H9 (cell line): ENCODE measurements around the gene CYP4V2. TPM values are rescaled to one million over a fixed set of nuclear protein-coding genes. Genes with fewer than 3 reads are reported as not detected.

Source experiments
- DNase-seq: peaks from one replicate; pipeline ENCODE4 v3.0.0-alpha.2; 2017
- H2AFZ ChIP-seq: one replicate; pipeline ENCODE4 v1.6.1; 2013; ENCODE audit warnings: mild to moderate bottlenecking, low read length, control low read depth, moderate library complexity
- H2AK5ac ChIP-seq: 2 replicates; pipeline ENCODE4 v1.6.1; 2013; ENCODE audit warnings: low read length, control low read depth, mixed read lengths; ENCODE audit not compliant: insufficient read length
- H2BK120ac ChIP-seq: one replicate; pipeline ENCODE4 v1.6.1; 2013; ENCODE audit warnings: low read depth, mild to moderate bottlenecking, low read length, control low read depth, inconsistent platforms; ENCODE audit not compliant: poor library complexity, severe bottlenecking
- H2BK12ac ChIP-seq: 2 replicates; pipeline ENCODE4 v1.6.1; 2013; ENCODE audit warnings: low read length, control low read depth, mixed read lengths, low read depth; ENCODE audit not compliant: insufficient read length
- H2BK15ac ChIP-seq: 2 replicates; pipeline ENCODE4 v1.6.1; 2013; ENCODE audit warnings: low read depth, low read length, control low read depth
- H2BK20ac ChIP-seq: one replicate; pipeline ENCODE4 v1.6.1; 2013; ENCODE audit warnings: low read depth, mild to moderate bottlenecking, low read length, control low read depth, inconsistent platforms; ENCODE audit not compliant: poor library complexity, severe bottlenecking
- H2BK5ac ChIP-seq: 2 replicates; pipeline ENCODE4 v1.6.1; 2013; ENCODE audit warnings: low read length, control low read depth, mixed read lengths; ENCODE audit not compliant: insufficient read length
- H3K14ac ChIP-seq: 2 replicates; pipeline ENCODE4 v1.6.1; 2013; ENCODE audit warnings: low read length, control low read depth; ENCODE audit not compliant: insufficient read depth
- H3K18ac ChIP-seq: 2 replicates; pipeline ENCODE4 v1.6.1; 2013; ENCODE audit warnings: low read depth, mild to moderate bottlenecking, mixed read lengths, low read length, control low read depth; ENCODE audit not compliant: insufficient read length
- H3K23ac ChIP-seq: 2 replicates; pipeline ENCODE4 v1.6.1; 2013; ENCODE audit warnings: low read length, control low read depth, mixed read lengths, low read depth; ENCODE audit not compliant: insufficient read length
- H3K23me2 ChIP-seq: 2 replicates; pipeline ENCODE4 v1.6.1; 2013; ENCODE audit warnings: low read depth, mild to moderate bottlenecking, mixed read lengths, low read length, control low read depth; ENCODE audit not compliant: insufficient read length, poor library complexity, severe bottlenecking
- H3K27ac ChIP-seq: 2 replicates; pipeline ENCODE4 v1.5.1; 2013; ENCODE audit warnings: low read length, control low read depth, mixed read lengths, low read depth; ENCODE audit not compliant: insufficient read length
- H3K27me3 ChIP-seq: 2 replicates; pipeline ENCODE4 v1.6.1; 2013; ENCODE audit warnings: low read length, control low read depth, inconsistent platforms; ENCODE audit not compliant: insufficient read depth
- H3K4ac ChIP-seq: 2 replicates; pipeline ENCODE4 v1.6.1; 2013; ENCODE audit warnings: low read depth, mild to moderate bottlenecking, control low read depth, inconsistent platforms, low read length, moderate library complexity
- H3K4me1 ChIP-seq: 2 replicates; pipeline ENCODE4 v1.6.1; 2013; ENCODE audit warnings: low read length, control low read depth, inconsistent platforms; ENCODE audit not compliant: insufficient read depth
- H3K4me2 ChIP-seq: 2 replicates; pipeline ENCODE4 v1.6.1; 2013; ENCODE audit warnings: low read length, control low read depth, mixed read lengths; ENCODE audit not compliant: insufficient read length, insufficient read depth
- H3K56ac ChIP-seq: 2 replicates; pipeline ENCODE4 v1.6.1; 2013; ENCODE audit warnings: low read depth, mild to moderate bottlenecking, mixed read lengths, low read length, control low read depth; ENCODE audit not compliant: insufficient read length
- H3K79me1 ChIP-seq: 2 replicates; pipeline ENCODE4 v1.6.1; 2013; ENCODE audit warnings: low read depth, mild to moderate bottlenecking, moderate library complexity, low read length, control low read depth, inconsistent platforms; ENCODE audit not compliant: insufficient read depth, poor library complexity, severe bottlenecking
- H3K79me2 ChIP-seq: 2 replicates; pipeline ENCODE4 v1.6.1; 2013; ENCODE audit warnings: low read length, control low read depth, inconsistent platforms; ENCODE audit not compliant: insufficient read depth
- H3K9ac ChIP-seq: 2 replicates; pipeline ENCODE4 v1.6.1; 2013; ENCODE audit warnings: low read length, control low read depth, mixed read lengths; ENCODE audit not compliant: insufficient read length; ENCODE audit errors: extremely low read depth
- H3K9me3 ChIP-seq: one replicate; pipeline ENCODE4 v1.6.1; 2013; ENCODE audit warnings: low read depth, low read length, inconsistent platforms; ENCODE audit not compliant: control insufficient read depth
- H3T11ph ChIP-seq: one replicate; pipeline ENCODE4 v1.6.1; 2013; ENCODE audit warnings: mild to moderate bottlenecking, low read length, control low read depth, inconsistent platforms
- H4K20me1 ChIP-seq: one replicate; pipeline ENCODE4 v1.6.1; 2013; ENCODE audit not compliant: control insufficient read depth, insufficient read length, insufficient read depth
- H4K5ac ChIP-seq: 2 replicates; pipeline ENCODE4 v1.6.1; 2013; ENCODE audit warnings: low read depth, mild to moderate bottlenecking, mixed read lengths, low read length, control low read depth; ENCODE audit not compliant: insufficient read length
- H4K8ac ChIP-seq: replicated peaks from 2 replicates; pipeline ENCODE4 v1.6.1; 2013; ENCODE audit warnings: low read length, control low read depth, mixed read lengths, low read depth; ENCODE audit not compliant: insufficient read length
- H4K91ac ChIP-seq: 2 replicates; pipeline ENCODE4 v1.6.1; 2013; ENCODE audit warnings: low read depth, mild to moderate bottlenecking, moderate library complexity, mixed read lengths, low read length, control low read depth; ENCODE audit not compliant: insufficient read length
- H3K27ac Mint-ChIP-seq, 3 experiments: 2 replicates in 2 of 3; 3 replicates in 1 of 3; pipeline ENCODE4 v1.8.0; 2020 to 2021; ENCODE audit warnings: mixed read lengths in 3 of 3, mild to moderate bottlenecking in 1 of 3, moderate library complexity in 1 of 3
- H3K27me3 Mint-ChIP-seq: 2 replicates; pipeline ENCODE4 v1.8.0; 2021; ENCODE audit warnings: low read depth, mild to moderate bottlenecking, moderate library complexity, mixed read lengths
- H3K36me3 Mint-ChIP-seq, 3 experiments: 2 replicates in 2 of 3; 3 replicates in 1 of 3; pipeline ENCODE4 v1.8.0; 2020 to 2021; ENCODE audit warnings: low read depth in 3 of 3, mixed read lengths in 3 of 3; ENCODE audit not compliant: insufficient read depth in 1 of 3
- H3K4me1 Mint-ChIP-seq, 2 experiments: 2 replicates each; pipeline ENCODE4 v1.8.0; 2020; ENCODE audit warnings: mixed read lengths in 2 of 2
- H3K4me3 Mint-ChIP-seq, 2 experiments: 2 replicates in 1 of 2; 3 replicates in 1 of 2; pipeline ENCODE4 v1.8.0; 2020 to 2021; ENCODE audit warnings: mild to moderate bottlenecking in 2 of 2, mixed read lengths in 2 of 2, moderate library complexity in 1 of 2
- H3K9me3 Mint-ChIP-seq, 2 experiments: 2 replicates in 1 of 2; 3 replicates in 1 of 2; pipeline ENCODE4 v1.8.0; 2020; ENCODE audit warnings: mild to moderate bottlenecking in 2 of 2, mixed read lengths in 2 of 2, moderate library complexity in 1 of 2
- CTCF ChIP-seq: fragments of 200-600 bp; sonication (generic); conservative IDR thresholded peaks from 3 replicates; pipeline ENCODE4 v1.8.0; 2021; ENCODE audit warnings: antibody characterized with exemption, mild to moderate bottlenecking
- WGBS: extraction: QIAGEN DNeasy Blood & Tissue Kit; methylation state at CpG from one replicate; pipeline ENCODE4 v1.1.7; 2013; ENCODE audit warnings: missing lambda C conversion rate, low lambda C conversion rate, mixed read lengths; ENCODE audit not compliant: insufficient read length; ENCODE audit errors: extremely low coverage; 5-methylcytosine and 5-hydroxymethylcytosine counted together
- total RNA-seq: library from RNA; stranded (reverse); gene quantifications from 2 replicates; pipeline ENCODE4 v1.2.1, GENCODE V29; 2021

CYP4V2 gene
- total RNA-seq, 1 experiment from 2014 or later, result 1.0 TPM

GRCh38 chr4:186188107-186188506, 3.3 kb upstream of the CYP4V2 start:
- Histone ChIP-seq H2AFZ (no peak overlapping the region), H2BK15ac (no peak overlapping the region), H3K14ac (no peak overlapping the region), H2AK5ac (no peak overlapping the region), H3K79me2 (no peaks in the 10 kb centered on the region), H3K23me2 (peaks cover 12% of the 10 kb centered on the region), H4K91ac (no peak overlapping the region), H4K8ac (no peak overlapping the region), H3T11ph (no peak overlapping the region), H3K4ac (no peak overlapping the region), H4K5ac (no peak overlapping the region), H2BK20ac (no peak overlapping the region), H3K27ac (no peak overlapping the region), H3K4me1 (0 out of 2 replicates have a peak, but pooled peaks cover 5% of the 10 kb centered on the region), H2BK5ac (no peak overlapping the region), H3K4me2 (no peak overlapping the region), H2BK120ac (no peak overlapping the region), H3K79me1 (no peaks in the 10 kb centered on the region), H3K18ac (no peak overlapping the region), H3K9ac (no peak overlapping the region), H3K23ac (no peak overlapping the region), H3K9me3 (no peaks in the 10 kb centered on the region), H2BK12ac (no peak overlapping the region), H3K27me3 (no peaks in the 10 kb centered on the region), H3K56ac (no peak overlapping the region), H4K20me1 (no peaks in the 10 kb centered on the region)
- peaks cover 28 to 29% of the 10 kb centered on the region in 2 experiments for H3K4me1 Mint-ChIP-seq
- peaks cover 6 to 11% of the 10 kb centered on the region in 2 experiments; a peak in 4 of 5 replicates for H3K9me3 Mint-ChIP-seq
- TF ChIP-seq CTCF, result no peak
- no peak for DNase-seq
- H3K27me3 Mint-ChIP-seq, result peaks cover 6% of the 10 kb centered on the region
- peaks cover 0 to 7% (median 4%) of the 10 kb centered on the region in 3 experiments; a peak in 5 of 7 replicates for H3K36me3 Mint-ChIP-seq
- no peak overlapping the region for H3K27ac Mint-ChIP-seq
- no peak overlapping the region for H3K4me3 Mint-ChIP-seq
- whole genome bisulfite sequencing, result no CpG with 5 or more reads among the region's 3 CpGs
